GM10248 (cell line): ENCODE results near the gene CTNNBIP1.

ENCODE experiments used
- CTCF ChIA-PET: fragments of 300-600 bp; sonication (Branson Sonifier 250); formaldehyde crosslinking; extraction: SDS; loops from one replicate; lab custom pipeline; 2021; ENCODE audit warnings: antibody characterized with exemption; lab: Yijun Ruan, JAX
- POLR2A ChIA-PET: fragments of 350-650 bp; sonication (Branson Sonifier 250); formaldehyde crosslinking; extraction: SDS; loops from one replicate; lab custom pipeline; 2020; ENCODE audit warnings: antibody characterized with exemption; lab: Yijun Ruan, JAX
- DNase-seq: peaks from one replicate; pipeline ENCODE4 v3.0.0; 2012; ENCODE audit errors: extremely low spot score
- CTCF ChIP-seq: IDR thresholded peaks from 2 replicates; pipeline ENCODE4 v1.5.1; 2012; ENCODE audit warnings: mild to moderate bottlenecking, low read depth; ENCODE audit errors: extremely low read depth, missing control alignments, control extremely low read depth

Gene CTNNBIP1

GRCh38 chr1:9889411-9889810 is 20.7 kb downstream of the CTNNBIP1 start:
- POLR2A ChIA-PET, result interaction anchor here (0.5 kb wide), 1 partner anchor 1807 kb away, joined by 5 read pairs; no protein-coding TSS in a partner anchor
- CTCF ChIA-PET, result interaction anchor here (0.8 to 2.9 kb wide), 4 partner anchors 12 to 263 kb away, joined by 3 to 9 read pairs (median 6); no protein-coding TSS in a partner anchor
- no peak for TF ChIP-seq CTCF
- DNase-seq, result no peak

GRCh38 chr1:9888886-9889285 is 21.2 kb downstream of the CTNNBIP1 start:
- CTCF ChIA-PET, result interaction anchor here (0.8 to 1.8 kb wide), 2 partner anchors 11 to 105 kb away, joined by 3 to 6 read pairs; no protein-coding TSS in a partner anchor

GRCh38 chr1:9887070-9887469 is 23.0 kb downstream of the CTNNBIP1 start:
- no peak for DNase-seq
- ChIA-PET POLR2A (no interaction called here), CTCF (interaction anchor here (0.6 to 3.7 kb wide), 2 partner anchors 12 to 19 kb away, joined by 3 to 16 read pairs; no protein-coding TSS in a partner anchor)
- no peak for TF ChIP-seq CTCF

More at GRCh38 chr1:9888886-9889285, 21.2 kb downstream of the CTNNBIP1 start:
- DNase-seq, result no peak
- TF ChIP-seq CTCF, result no peak
- POLR2A ChIA-PET, result no interaction called here

- CTCF ChIA-PET, result interaction anchor here (0.6 to 3.7 kb wide), 2 partner anchors 11 to 18 kb away, joined by 3 to 16 read pairs; no protein-coding TSS in a partner anchor
- TF ChIP-seq CTCF, result no peak
- POLR2A ChIA-PET, result no interaction called here
- DNase-seq, result no peak
Measured at GRCh38 chr1:9886092-9886742, 23.9 kb downstream of the CTNNBIP1 start.

- CTCF ChIA-PET, result interaction anchor here (3.7 kb wide), 1 partner anchor 10 kb away, joined by 16 read pairs; no protein-coding TSS in a partner anchor
- TF ChIP-seq CTCF, result no peak
- no peak for DNase-seq
- POLR2A ChIA-PET, result interaction anchor here (0.6 kb wide), 1 partner anchor 201 kb away, joined by 5 read pairs; no protein-coding TSS in a partner anchor
Measured at GRCh38 chr1:9884805-9885204, 25.3 kb downstream of the CTNNBIP1 start.

GRCh38 chr1:9883585-9884449 is 26.3 kb downstream of the CTNNBIP1 start:
- no peak for TF ChIP-seq CTCF
- DNase-seq, result no peak
- ChIA-PET CTCF (interaction anchor here (0.8 to 1.1 kb wide), 3 partner anchors 11 to 270 kb away, joined by 3 to 4 read pairs (median 3); no protein-coding TSS in a partner anchor), POLR2A (no interaction called here)
